ENCODE results near the gene GULP1. TPM values are rescaled to one million over a fixed set of nuclear protein-coding genes. Genes with fewer than 3 reads are reported as not detected.

The GULP1 gene
- total RNA-seq, 1 experiment from 2014 or later, result 75.1 TPM

GRCh38 chr2:188385857-188386256, 94.2 kb downstream of the GULP1 start (continued):
- no peak for TF ChIP-seq USF2 (CRISPR knock-in tag; IDR thresholded peaks at IDR 0.05)
- TF ChIP-seq FOXP1 (CRISPR knock-in tag; IDR thresholded peaks at IDR 0.05; ENCODE audit: borderline replicate concordance), result no peak
- TF ChIP-seq SMAD3 (CRISPR knock-in tag; IDR thresholded peaks at IDR 0.05; ENCODE audit: borderline replicate concordance), result no peak
- no peak for TF ChIP-seq ZNF671 (CRISPR knock-in tag; IDR thresholded peaks at IDR 0.05)
- TF ChIP-seq ZNF138 (CRISPR knock-in tag; conservative IDR thresholded peaks at IDR 0.05), result no peak
- TF ChIP-seq OVOL2 (CRISPR knock-in tag; IDR thresholded peaks at IDR 0.05; ENCODE audit: borderline replicate concordance), result no peak

GRCh38 chr2:188388831-188389230, 97.2 kb downstream of the GULP1 start:
- H3K4me3 Mint-ChIP-seq, result no peak overlapping the region

More at GRCh38 chr2:188388831-188389230, 97.2 kb downstream of the GULP1 start:
- DNase-seq (ENCODE audit: low spot score), result no peak
- peaks cover 27% of the 10 kb centered on the region for H3K4me1 Mint-ChIP-seq
- 0 out of 2 replicates have a peak overlapping the region, but pooled peaks have one; percentile 20 for H3K27ac Mint-ChIP-seq
- CTCF ChIA-PET, result no interaction called here
- H3K36me3 Mint-ChIP-seq, result peaks cover 47% of the 10 kb centered on the region
- no peak for ATAC-seq
- peaks cover 7% of the 10 kb centered on the region for H3K27me3 Mint-ChIP-seq (ENCODE audit: low read depth)
- POLR2A ChIA-PET, result no interaction called here
- peaks cover 47% of the 10 kb centered on the region for H3K9me3 Mint-ChIP-seq
- no peak for TF ChIP-seq ATF3 (CRISPR knock-in tag; conservative IDR thresholded peaks at IDR 0.05)
- no peak for TF ChIP-seq ZNF317 (CRISPR knock-in tag; IDR thresholded peaks at IDR 0.05; ENCODE audit: borderline replicate concordance, low read depth)
- no peak for TF ChIP-seq ZNF425 (CRISPR knock-in tag; conservative IDR thresholded peaks at IDR 0.05)
- TF ChIP-seq IRF2 (CRISPR knock-in tag; IDR thresholded peaks at IDR 0.05; ENCODE audit: borderline replicate concordance, low read depth), result no peak
- no peak for TF ChIP-seq ARID4B (CRISPR knock-in tag; IDR thresholded peaks at IDR 0.05; ENCODE audit: borderline replicate concordance)

Measured in WTC11 (cell line).